HEK293 (cell line): Measurements from ENCODE around the gene SAC3D1.

ENCODE experiments used
- BCL11B ChIP-seq: fragments of 450-650 bp; formaldehyde crosslinking; IDR thresholded peaks from 2 replicates; pipeline ENCODE4 v1.5.1; 2016; ENCODE audit warnings: low read depth, missing biosample characterization, missing genetic modification characterization
- RBAK ChIP-seq: fragments of 450-650 bp; formaldehyde crosslinking; IDR thresholded peaks from 2 replicates; pipeline ENCODE4 v1.5.1; 2016; ENCODE audit warnings: missing biosample characterization, missing genetic modification characterization
- ZFP69B ChIP-seq: fragments of 450-650 bp; formaldehyde crosslinking; IDR thresholded peaks from 2 replicates; pipeline ENCODE4 v1.5.1; 2016; ENCODE audit warnings: missing biosample characterization, missing genetic modification characterization
- ZNF121 ChIP-seq: fragments of 450-650 bp; formaldehyde crosslinking; IDR thresholded peaks from 2 replicates; pipeline ENCODE4 v1.5.1; 2016; ENCODE audit warnings: missing biosample characterization, missing genetic modification characterization
- ZNF24 ChIP-seq: fragments of 450-650 bp; formaldehyde crosslinking; IDR thresholded peaks from 2 replicates; pipeline ENCODE4 v1.5.1; 2016; ENCODE audit warnings: missing biosample characterization, missing genetic modification characterization
- ZNF354C ChIP-seq: fragments of 450-650 bp; formaldehyde crosslinking; IDR thresholded peaks from 2 replicates; pipeline ENCODE4 v1.5.1; 2016; ENCODE audit warnings: missing biosample characterization, missing genetic modification characterization, low read depth, borderline replicate concordance
- ZNF558 ChIP-seq: fragments of 450-650 bp; formaldehyde crosslinking; IDR thresholded peaks from 2 replicates; pipeline ENCODE4 v1.5.1; 2016; ENCODE audit warnings: missing biosample characterization, missing genetic modification characterization
- TF ChIP-seq, protein P1 (sequence below): IDR thresholded peaks from 2 replicates; pipeline ENCODE4 v1.6.1; 2011; ENCODE audit warnings: mild to moderate bottlenecking, low read depth, low read length, borderline replicate concordance
- TF ChIP-seq, protein P2 (sequence below): fragments of 450-650 bp; formaldehyde crosslinking; IDR thresholded peaks from 2 replicates; pipeline ENCODE4 v1.5.1; 2016; ENCODE audit warnings: missing biosample characterization, missing genetic modification characterization
- TF ChIP-seq, protein P3 (sequence below): fragments of 450-650 bp; formaldehyde crosslinking; IDR thresholded peaks from 2 replicates; pipeline ENCODE4 v1.5.1; 2016; ENCODE audit warnings: missing biosample characterization, missing genetic modification characterization
- TF ChIP-seq, protein P4 (sequence below): fragments of 450-650 bp; formaldehyde crosslinking; optimal IDR thresholded peaks from 2 replicates; pipeline ENCODE3; 2016; ENCODE audit warnings: missing biosample characterization, mild to moderate bottlenecking, missing genetic modification characterization

DNA sequence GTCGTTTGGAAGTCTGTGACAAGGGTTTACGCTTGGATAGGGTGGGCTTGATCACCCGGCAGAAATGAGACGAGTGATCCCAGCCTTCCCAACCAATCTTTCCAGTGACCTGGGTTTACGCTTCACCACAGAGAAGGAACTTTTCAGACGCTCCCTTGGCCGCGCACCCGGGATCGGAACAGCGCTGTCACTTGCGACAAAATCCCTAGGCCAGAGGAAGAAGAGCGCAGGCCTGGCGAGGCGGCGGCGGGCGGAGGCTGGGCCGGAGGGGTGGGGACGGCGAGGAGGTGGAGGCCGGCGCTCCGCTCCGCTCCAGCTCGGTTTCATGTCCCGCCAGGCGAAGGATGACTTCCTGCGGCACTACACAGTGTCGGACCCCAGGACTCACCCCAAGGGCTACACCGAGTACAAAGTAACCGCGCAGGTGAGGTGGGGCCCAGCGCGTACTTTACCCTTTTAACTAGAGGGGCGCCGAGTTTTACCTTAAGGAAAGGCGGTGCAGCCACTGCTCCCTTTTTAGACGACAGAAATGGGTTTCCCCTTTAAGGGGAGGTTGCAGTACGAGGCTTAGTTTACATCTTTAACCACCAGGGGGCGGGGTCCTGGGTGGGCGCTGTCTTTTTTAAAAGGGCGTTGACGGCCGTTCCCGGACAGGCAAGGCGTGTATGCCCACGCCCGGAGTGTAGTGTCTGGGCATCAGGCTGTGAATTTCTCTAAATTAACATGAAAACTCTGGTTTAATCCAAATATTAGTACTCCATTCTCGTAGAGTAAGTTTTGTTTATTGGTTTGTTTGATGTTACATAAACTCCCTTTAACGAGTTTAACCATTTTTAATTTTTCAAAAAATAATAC, 13.6 kb upstream of the SAC3D1 start, which contains the start of gene SNX15:
- TF ChIP-seq, protein P1, sequence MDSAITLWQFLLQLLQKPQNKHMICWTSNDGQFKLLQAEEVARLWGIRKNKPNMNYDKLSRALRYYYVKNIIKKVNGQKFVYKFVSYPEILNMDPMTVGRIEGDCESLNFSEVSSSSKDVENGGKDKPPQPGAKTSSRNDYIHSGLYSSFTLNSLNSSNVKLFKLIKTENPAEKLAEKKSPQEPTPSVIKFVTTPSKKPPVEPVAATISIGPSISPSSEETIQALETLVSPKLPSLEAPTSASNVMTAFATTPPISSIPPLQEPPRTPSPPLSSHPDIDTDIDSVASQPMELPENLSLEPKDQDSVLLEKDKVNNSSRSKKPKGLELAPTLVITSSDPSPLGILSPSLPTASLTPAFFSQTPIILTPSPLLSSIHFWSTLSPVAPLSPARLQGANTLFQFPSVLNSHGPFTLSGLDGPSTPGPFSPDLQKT: no peak
- TF ChIP-seq ZNF354C (tag by site-specific recombination): no peak
- no peak for TF ChIP-seq ZNF121 (tag by site-specific recombination)
- TF ChIP-seq, protein P2, sequence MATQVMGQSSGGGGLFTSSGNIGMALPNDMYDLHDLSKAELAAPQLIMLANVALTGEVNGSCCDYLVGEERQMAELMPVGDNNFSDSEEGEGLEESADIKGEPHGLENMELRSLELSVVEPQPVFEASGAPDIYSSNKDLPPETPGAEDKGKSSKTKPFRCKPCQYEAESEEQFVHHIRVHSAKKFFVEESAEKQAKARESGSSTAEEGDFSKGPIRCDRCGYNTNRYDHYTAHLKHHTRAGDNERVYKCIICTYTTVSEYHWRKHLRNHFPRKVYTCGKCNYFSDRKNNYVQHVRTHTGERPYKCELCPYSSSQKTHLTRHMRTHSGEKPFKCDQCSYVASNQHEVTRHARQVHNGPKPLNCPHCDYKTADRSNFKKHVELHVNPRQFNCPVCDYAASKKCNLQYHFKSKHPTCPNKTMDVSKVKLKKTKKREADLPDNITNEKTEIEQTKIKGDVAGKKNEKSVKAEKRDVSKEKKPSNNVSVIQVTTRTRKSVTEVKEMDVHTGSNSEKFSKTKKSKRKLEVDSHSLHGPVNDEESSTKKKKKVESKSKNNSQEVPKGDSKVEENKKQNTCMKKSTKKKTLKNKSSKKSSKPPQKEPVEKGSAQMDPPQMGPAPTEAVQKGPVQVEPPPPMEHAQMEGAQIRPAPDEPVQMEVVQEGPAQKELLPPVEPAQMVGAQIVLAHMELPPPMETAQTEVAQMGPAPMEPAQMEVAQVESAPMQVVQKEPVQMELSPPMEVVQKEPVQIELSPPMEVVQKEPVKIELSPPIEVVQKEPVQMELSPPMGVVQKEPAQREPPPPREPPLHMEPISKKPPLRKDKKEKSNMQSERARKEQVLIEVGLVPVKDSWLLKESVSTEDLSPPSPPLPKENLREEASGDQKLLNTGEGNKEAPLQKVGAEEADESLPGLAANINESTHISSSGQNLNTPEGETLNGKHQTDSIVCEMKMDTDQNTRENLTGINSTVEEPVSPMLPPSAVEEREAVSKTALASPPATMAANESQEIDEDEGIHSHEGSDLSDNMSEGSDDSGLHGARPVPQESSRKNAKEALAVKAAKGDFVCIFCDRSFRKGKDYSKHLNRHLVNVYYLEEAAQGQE (tag by site-specific recombination): 0 out of 2 replicates have a peak, but pooled peaks have one; percentile 23
- TF ChIP-seq BCL11B: peak; percentile 69; the same call in 1 of the 2 replicates
- TF ChIP-seq RBAK (tag by site-specific recombination): no peak
- TF ChIP-seq ZNF24 (tag by site-specific recombination): no peak
- TF ChIP-seq, protein P3, sequence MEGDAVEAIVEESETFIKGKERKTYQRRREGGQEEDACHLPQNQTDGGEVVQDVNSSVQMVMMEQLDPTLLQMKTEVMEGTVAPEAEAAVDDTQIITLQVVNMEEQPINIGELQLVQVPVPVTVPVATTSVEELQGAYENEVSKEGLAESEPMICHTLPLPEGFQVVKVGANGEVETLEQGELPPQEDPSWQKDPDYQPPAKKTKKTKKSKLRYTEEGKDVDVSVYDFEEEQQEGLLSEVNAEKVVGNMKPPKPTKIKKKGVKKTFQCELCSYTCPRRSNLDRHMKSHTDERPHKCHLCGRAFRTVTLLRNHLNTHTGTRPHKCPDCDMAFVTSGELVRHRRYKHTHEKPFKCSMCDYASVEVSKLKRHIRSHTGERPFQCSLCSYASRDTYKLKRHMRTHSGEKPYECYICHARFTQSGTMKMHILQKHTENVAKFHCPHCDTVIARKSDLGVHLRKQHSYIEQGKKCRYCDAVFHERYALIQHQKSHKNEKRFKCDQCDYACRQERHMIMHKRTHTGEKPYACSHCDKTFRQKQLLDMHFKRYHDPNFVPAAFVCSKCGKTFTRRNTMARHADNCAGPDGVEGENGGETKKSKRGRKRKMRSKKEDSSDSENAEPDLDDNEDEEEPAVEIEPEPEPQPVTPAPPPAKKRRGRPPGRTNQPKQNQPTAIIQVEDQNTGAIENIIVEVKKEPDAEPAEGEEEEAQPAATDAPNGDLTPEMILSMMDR: peak; percentile 66
- TF ChIP-seq ZFP69B (tag by site-specific recombination): peak; percentile 100
- TF ChIP-seq, protein P4, sequence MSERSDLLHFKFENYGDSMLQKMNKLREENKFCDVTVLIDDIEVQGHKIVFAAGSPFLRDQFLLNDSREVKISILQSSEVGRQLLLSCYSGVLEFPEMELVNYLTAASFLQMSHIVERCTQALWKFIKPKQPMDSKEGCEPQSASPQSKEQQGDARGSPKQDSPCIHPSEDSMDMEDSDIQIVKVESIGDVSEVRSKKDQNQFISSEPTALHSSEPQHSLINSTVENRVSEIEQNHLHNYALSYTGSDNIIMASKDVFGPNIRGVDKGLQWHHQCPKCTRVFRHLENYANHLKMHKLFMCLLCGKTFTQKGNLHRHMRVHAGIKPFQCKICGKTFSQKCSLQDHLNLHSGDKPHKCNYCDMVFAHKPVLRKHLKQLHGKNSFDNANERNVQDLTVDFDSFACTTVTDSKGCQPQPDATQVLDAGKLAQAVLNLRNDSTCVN (tag by site-specific recombination): peak; percentile 67
- no peak for TF ChIP-seq ZNF558 (tag by site-specific recombination)
